Iris pigment epithelial cell (primary cell): ENCODE results near the gene STRN4.

Source experiments
- DNase-seq: peaks from one replicate; pipeline ENCODE4 v3.0.0-alpha.2; 2011; ENCODE audit warnings: low read depth

Gene STRN4

DNA sequence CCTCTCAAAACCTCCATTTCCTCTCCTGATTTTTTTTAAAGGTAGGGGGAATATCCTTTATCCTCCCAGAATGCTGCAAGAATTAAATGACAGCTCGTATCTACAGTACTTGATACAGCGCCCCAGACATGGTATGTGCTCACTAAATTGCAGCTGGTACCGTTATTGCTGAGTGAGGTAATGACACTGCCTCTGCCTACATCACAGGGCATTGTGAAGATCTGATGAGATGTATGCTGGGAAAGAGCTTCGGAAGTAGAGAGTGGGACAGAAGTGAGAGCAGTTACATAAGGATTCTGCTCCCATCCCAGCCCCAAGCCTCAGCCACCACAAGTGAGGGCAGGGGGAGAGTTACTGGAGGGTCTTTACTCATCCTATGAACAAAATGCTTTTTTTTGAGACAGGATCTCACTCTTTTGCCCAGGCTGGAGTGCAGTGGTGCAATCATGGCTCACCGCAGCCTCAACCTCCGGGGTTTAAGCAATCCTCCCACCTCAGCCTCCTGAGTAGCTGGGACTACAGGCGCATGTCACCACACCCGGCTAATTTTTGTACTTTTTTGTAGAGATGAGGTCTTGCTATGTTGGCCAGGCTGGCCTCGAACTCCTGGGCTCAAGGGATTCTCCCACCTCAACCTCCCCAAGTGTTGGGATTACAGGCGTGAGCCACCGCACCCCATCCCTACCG is 2.1 kb downstream of the STRN4 start:
- no peak for DNase-seq

DNA sequence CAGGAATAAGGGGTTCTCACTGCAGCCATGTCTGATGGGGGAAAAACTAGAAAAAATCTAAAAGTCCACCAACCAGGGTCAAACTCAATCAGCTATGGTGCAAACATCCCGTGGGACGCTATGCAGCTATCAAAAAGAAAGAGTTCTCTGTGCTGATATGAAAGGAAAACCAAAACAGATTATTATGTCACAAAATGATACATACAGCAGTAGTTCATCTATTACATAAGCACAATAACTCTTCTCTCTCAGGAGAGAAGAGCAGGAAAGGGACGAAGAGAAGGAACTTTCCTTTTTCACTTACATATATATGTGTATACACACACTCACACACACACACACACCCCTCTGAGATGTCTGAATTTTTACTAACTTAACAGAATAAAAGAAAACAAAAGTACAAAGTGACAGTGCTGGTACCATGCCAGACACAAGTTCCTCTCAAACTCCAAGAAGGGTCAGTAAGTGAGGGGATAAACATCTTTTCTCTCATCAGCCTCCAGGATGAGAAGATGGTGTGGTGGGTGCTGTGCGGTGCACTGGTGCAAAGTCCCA is 3.2 kb downstream of the STRN4 start:
- DNase-seq: no peak

DNA sequence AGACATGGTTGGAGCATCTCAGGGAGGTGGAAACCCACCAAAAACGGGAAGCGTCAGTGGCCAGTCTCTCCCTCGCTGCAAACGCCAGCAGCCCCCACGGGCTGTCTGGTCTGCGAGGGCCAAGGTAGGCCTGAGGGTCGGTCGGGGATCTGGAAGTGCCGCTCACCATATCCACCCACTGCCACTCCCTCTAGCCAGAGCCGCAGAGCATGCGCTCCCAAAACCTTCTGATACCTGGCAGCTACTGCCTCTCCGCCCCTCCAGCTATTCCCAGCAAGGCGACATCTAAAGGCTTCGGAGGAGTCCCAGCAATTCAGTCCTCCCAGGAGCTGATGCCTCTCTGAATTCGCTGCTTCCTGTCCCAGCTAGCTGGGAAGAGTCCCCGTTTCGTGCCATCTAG is 4.8 kb downstream of the STRN4 start:
- no peak for DNase-seq

- DNase-seq: no peak
Measured at GRCh38 chr19:46739290-46739771, 6.9 kb downstream of the STRN4 start.

DNA sequence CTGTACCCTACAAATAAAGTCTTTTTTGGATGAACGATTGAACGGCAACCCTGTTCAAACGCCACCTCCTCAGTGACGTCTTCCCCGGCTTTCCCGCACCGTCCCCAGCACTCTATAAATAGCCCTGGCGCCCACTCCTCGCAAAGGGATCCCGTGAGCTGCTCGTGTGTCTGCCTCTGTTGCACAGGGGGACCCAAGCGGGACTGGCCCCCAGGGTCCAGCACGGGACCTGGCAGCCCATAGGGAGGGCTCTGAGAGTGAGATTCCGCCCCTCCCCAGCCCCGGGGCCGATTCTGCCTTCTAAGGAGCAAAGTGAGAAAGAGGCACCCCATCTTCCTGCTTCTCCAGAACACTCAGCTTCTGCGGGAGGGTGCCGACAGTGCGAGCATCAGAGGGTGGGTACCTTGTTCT is 8.5 kb downstream of the STRN4 start:
- DNase-seq: no peak

- no peak for DNase-seq
Measured at GRCh38 chr19:46737298-46737654, 9.0 kb downstream of the STRN4 start.

DNA sequence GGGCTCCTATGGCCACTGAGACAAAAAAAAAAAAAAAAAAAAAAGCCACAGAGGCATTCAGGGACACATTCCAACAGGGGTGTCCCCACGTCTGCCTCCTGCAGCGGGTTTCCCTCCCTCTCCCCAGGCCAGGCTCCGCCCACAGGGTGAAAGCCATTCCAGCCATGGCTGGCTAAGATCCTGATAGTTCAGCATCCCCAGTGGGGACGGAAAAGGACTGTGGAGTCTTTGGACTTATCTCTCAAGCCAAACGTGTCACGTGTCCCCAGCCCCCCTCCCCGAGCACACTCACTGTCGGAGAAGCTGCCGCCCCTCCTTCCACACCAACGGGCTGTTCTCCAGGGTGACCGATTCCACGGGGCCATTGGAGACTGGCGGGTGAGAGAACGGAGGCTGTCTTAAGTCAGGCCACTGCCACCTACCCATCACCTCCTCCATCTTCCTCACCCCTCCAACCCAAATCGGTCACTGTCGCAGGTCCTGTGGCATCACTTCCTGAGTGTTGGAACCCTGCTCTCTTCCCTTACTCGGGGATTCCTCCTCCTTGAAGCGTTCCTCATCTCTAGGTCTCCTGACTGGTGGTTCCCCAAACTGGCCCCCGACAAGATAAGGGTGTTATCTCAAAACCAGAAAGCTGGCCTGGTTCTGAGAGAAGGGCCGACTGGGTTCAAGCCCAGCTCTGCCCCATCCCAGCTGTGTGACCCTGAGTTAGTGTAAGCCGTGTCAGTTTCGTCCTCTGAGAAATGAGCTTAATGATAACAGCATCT is 9.5 kb downstream of the STRN4 start:
- DNase-seq: no peak

- DNase-seq: no peak
Measured at GRCh38 chr19:46733690-46734292, 12.5 kb downstream of the STRN4 start.

DNA sequence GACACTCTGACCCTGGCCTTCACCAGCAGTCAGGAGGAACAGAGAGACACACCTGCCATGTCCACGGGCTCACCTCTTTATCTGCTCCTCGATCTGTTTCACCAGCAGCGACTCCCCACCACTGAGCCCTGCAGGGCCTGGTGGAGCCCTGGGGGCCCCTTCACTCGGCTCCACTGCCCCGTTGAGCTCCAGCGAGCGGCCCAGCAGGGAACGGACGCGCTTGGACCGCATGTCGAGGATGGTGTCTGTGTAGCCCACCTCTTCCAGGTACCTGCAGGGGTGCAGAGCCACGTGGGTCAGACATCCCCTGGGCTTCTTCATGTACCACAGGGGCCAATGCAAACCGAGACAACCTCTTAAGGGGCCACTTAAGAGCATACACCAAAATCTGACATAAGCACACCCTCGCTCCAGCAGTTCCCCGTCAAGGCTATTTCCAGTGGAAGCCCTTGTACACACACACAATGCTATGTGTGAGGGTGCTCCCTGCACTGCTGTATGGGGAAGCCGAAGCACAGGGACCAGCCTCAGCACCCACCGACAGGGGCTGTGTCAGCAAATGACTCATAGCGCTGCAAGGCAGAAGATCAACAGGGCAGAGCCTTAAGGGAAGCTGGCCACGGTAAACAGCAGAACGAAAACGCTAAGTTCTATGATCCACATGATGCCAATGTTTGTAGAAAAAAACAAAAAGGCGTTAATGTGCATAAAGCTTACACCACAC is 13.1 kb downstream of the STRN4 start:
- DNase-seq: peak; percentile 84

- DNase-seq: peak; percentile 45
Measured at GRCh38 chr19:46732172-46732938, 13.9 kb downstream of the STRN4 start.

GRCh38 chr19:46731584-46731983 is 14.7 kb downstream of the STRN4 start:
- DNase-seq: peak; percentile 71

- DNase-seq: peak; percentile 97
Measured at GRCh38 chr19:46731007-46731501, 15.2 kb downstream of the STRN4 start.

GRCh38 chr19:46730595-46730994 is 15.7 kb downstream of the STRN4 start:
- DNase-seq: no peak

GRCh38 chr19:46730187-46730586 is 16.1 kb downstream of the STRN4 start:
- DNase-seq: no peak

GRCh38 chr19:46729696-46730095 is 16.6 kb downstream of the STRN4 start:
- DNase-seq: no peak

GRCh38 chr19:46728693-46729339 is 17.4 kb downstream of the STRN4 start:
- DNase-seq: peak; percentile 52

DNA sequence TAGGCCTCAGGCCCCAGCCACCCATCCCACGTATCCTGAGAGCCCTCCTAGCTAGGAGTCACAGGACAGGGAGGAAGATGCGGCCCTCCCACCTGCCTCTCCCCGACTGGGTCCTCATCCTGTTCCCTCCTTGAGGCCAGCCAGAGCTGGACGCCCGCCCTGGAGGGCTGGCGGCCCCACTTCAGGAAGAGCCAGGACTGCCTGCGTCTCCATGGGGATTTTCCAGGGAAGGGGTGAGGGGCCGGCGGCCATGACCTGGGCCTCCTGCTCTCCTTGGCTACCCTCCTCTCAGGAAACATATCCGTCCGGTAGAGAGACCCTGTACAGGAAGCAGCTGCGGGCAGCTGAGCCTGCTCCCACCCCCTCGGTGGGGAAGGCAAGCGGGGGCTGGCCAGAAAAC is 18.0 kb downstream of the STRN4 start:
- no peak for DNase-seq

- no peak for DNase-seq
Measured at GRCh38 chr19:46727757-46728156, 18.5 kb downstream of the STRN4 start.

GRCh38 chr19:46726971-46727501 is 19.2 kb downstream of the STRN4 start:
- DNase-seq: no peak

- no peak for DNase-seq
Measured at GRCh38 chr19:46726551-46726950, 19.7 kb downstream of the STRN4 start.
